ENCODE results near the gene VPS51.

Gene VPS51

DNA sequence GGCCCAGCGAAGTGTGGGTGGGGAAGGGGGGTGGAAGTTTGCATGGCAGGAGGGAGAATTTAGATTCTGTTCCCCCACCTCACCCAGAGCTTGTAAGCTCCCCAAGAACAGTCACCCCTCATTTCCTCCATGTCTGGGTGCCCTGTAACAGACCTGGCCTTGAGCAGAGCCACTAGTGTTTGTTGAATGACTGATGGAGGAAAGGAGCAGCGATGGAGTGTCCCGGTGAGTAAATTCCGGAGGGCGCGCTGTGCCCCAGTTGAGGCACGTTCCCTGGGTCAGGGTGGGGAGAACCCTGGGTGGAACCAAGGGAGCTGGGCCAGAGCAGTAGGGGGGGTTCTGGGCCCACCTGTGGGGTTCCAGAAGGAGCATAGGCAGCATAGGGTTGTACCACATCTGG is 38.5 kb upstream of the VPS51 start:
- no peak overlapping the region for H3K27ac ChIP-seq (ENCODE audit: low read depth, low read length, poor library complexity, severe bottlenecking)

DNA sequence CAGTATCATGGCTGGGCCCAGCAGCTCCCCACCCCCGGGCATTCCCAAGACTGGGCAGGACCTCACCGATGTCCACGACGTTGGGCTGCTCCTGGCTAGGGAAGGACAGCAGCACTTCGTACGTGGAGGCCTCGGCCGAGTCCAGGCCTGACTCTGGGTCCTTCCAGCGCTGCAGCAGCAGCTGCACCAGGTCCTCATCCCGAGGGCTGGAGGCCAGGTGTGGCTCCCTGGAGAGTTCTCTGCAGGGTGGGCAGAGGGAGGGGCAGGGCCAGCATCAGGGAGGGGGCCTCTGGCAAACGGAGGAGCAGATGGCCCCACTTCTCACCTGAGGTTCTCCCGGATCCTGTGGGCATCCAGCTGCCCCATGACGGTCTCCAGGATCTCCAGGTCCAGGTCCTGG is 38.0 kb upstream of the VPS51 start:
- TF ChIP-seq EZH2 (IDR thresholded peaks at IDR 0.05; ENCODE audit: borderline replicate concordance, low read length) = no peak
- TF ChIP-seq, protein P1, sequence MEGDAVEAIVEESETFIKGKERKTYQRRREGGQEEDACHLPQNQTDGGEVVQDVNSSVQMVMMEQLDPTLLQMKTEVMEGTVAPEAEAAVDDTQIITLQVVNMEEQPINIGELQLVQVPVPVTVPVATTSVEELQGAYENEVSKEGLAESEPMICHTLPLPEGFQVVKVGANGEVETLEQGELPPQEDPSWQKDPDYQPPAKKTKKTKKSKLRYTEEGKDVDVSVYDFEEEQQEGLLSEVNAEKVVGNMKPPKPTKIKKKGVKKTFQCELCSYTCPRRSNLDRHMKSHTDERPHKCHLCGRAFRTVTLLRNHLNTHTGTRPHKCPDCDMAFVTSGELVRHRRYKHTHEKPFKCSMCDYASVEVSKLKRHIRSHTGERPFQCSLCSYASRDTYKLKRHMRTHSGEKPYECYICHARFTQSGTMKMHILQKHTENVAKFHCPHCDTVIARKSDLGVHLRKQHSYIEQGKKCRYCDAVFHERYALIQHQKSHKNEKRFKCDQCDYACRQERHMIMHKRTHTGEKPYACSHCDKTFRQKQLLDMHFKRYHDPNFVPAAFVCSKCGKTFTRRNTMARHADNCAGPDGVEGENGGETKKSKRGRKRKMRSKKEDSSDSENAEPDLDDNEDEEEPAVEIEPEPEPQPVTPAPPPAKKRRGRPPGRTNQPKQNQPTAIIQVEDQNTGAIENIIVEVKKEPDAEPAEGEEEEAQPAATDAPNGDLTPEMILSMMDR (IDR thresholded peaks at IDR 0.05; ENCODE audit: low read length) = no peak

More for the DNA sequence above, 38.5 kb upstream of the VPS51 start:
- TF ChIP-seq EZH2 (IDR thresholded peaks at IDR 0.05; ENCODE audit: borderline replicate concordance, low read length) = no peak
- TF ChIP-seq, protein P1 (IDR thresholded peaks at IDR 0.05; ENCODE audit: low read length) = no peak
- H3K4me2 ChIP-seq (ENCODE audit: low read length) = no peak overlapping the region
- H3K4me1 ChIP-seq (ENCODE audit: insufficient read depth, low read length, severe bottlenecking) = peaks cover 23% of the 10 kb centered on the region
- H2AFZ ChIP-seq (ENCODE audit: low read length) = no peak overlapping the region
- H3K36me3 ChIP-seq (ENCODE audit: insufficient read depth, low read length) = no peaks in the 10 kb centered on the region
- no peaks in the 10 kb centered on the region for H3K79me2 ChIP-seq (ENCODE audit: insufficient read depth, low read length)
- no peaks in the 10 kb centered on the region for H3K9me2 ChIP-seq (ENCODE audit: low read depth, low read length)
- no peak overlapping the region for H3K9ac ChIP-seq (ENCODE audit: low read length)
- H3F3A ChIP-seq (ENCODE audit: insufficient read depth, low read length) = no peaks in the 10 kb centered on the region
- no peak overlapping the region for H3K4me3 ChIP-seq (ENCODE audit: low read depth, low read length, poor library complexity, severe bottlenecking)
- H4K20me1 ChIP-seq (ENCODE audit: insufficient read depth, low read length) = no peaks in the 10 kb centered on the region
- H3K27me3 ChIP-seq (ENCODE audit: insufficient read depth, low read length) = no peaks in the 10 kb centered on the region
- H3K9me3 ChIP-seq (ENCODE audit: low read length) = no peaks in the 10 kb centered on the region

DNA sequence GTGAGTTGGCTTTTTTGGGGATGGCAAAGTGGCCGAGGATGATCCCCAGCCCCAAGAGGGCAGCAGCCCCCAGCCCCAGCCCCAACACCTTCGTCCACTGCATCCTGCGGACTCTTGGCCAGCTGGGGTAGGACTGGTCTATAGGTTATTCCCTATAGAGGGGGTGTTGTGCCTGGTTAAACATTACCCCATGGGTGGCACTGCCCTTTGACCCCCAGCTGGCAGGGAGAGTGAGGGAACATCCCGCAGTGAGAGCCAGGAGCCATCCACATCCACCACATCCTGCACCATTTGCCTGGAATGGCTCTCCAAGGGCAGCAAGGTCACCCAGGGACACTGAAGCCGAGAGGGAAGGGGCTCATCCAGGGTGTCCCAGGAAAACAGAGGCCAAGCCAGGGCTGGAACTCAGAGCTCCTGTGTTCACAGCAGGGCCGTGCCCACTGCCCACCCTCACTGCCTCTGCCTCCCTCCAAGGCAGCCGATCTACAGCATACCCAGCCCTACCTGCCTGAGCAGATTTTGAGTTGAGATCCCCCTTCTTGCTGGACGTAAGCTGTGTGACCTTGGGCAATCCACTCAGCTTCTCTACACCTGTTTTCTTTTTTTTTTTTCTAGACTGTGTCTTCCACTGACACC is 37.5 kb upstream of the VPS51 start, which contains the start of gene NAALADL1:
TSS of gene NAALADL1 (minus strand) at position 135 of the 636 bp plus-strand sequence. CDS start at position 103, 32 bp downstream.
- TF ChIP-seq, protein P1 (IDR thresholded peaks at IDR 0.05; ENCODE audit: low read length) = no peak
- TF ChIP-seq EZH2 (IDR thresholded peaks at IDR 0.05; ENCODE audit: borderline replicate concordance, low read length) = no peak
- H3K27ac ChIP-seq (ENCODE audit: low read depth, low read length, poor library complexity, severe bottlenecking) = no peak within 1 kb of the TSS
- no peak within 1 kb of the TSS for H3K9ac ChIP-seq (ENCODE audit: low read length)
- H3K9me2 ChIP-seq (ENCODE audit: low read depth, low read length) = no peaks in the 10 kb centered on the region
- no peaks in the 10 kb centered on the region for H3K79me2 ChIP-seq (ENCODE audit: insufficient read depth, low read length)
- H4K20me1 ChIP-seq (ENCODE audit: insufficient read depth, low read length) = no peaks in the 10 kb centered on the region
- H2AFZ ChIP-seq (ENCODE audit: low read length) = no peak within 1 kb of the TSS
- H3K4me1 ChIP-seq (ENCODE audit: insufficient read depth, low read length, severe bottlenecking) = peaks cover 16% of the 10 kb centered on the region
- H3K36me3 ChIP-seq (ENCODE audit: insufficient read depth, low read length) = no peaks in the 10 kb centered on the region
- H3K4me2 ChIP-seq (ENCODE audit: low read length) = no peak within 1 kb of the TSS
- H3K4me3 ChIP-seq (ENCODE audit: low read depth, low read length, poor library complexity, severe bottlenecking) = no peak within 1 kb of the TSS
- no peaks in the 10 kb centered on the region for H3K9me3 ChIP-seq (ENCODE audit: low read length)
- no peaks in the 10 kb centered on the region for H3K27me3 ChIP-seq (ENCODE audit: insufficient read depth, low read length)
- H3F3A ChIP-seq (ENCODE audit: insufficient read depth, low read length) = no peaks in the 10 kb centered on the region

More for the DNA sequence above, 38.0 kb upstream of the VPS51 start:
- H3K36me3 ChIP-seq (ENCODE audit: insufficient read depth, low read length) = no peaks in the 10 kb centered on the region
- no peaks in the 10 kb centered on the region for H3K9me3 ChIP-seq (ENCODE audit: low read length)
- no peak overlapping the region for H3K9ac ChIP-seq (ENCODE audit: low read length)
- peaks cover 22% of the 10 kb centered on the region for H3K4me1 ChIP-seq (ENCODE audit: insufficient read depth, low read length, severe bottlenecking)
- H3K27me3 ChIP-seq (ENCODE audit: insufficient read depth, low read length) = no peaks in the 10 kb centered on the region
- no peak overlapping the region for H2AFZ ChIP-seq (ENCODE audit: low read length)
- no peak overlapping the region for H3K4me2 ChIP-seq (ENCODE audit: low read length)
- H3K79me2 ChIP-seq (ENCODE audit: insufficient read depth, low read length) = no peaks in the 10 kb centered on the region
- no peak overlapping the region for H3K27ac ChIP-seq (ENCODE audit: low read depth, low read length, poor library complexity, severe bottlenecking)
- no peaks in the 10 kb centered on the region for H4K20me1 ChIP-seq (ENCODE audit: insufficient read depth, low read length)
- no peaks in the 10 kb centered on the region for H3K9me2 ChIP-seq (ENCODE audit: low read depth, low read length)
- no peaks in the 10 kb centered on the region for H3F3A ChIP-seq (ENCODE audit: insufficient read depth, low read length)
- no peak overlapping the region for H3K4me3 ChIP-seq (ENCODE audit: low read depth, low read length, poor library complexity, severe bottlenecking)
